ENCODE data around the gene JDP2.
"Not testable (repeated sequence)": the region's sequence is repeated elsewhere in the genome, so short reads cannot be mapped to it uniquely, and the experiment has no call there.

The JDP2 gene

DNA sequence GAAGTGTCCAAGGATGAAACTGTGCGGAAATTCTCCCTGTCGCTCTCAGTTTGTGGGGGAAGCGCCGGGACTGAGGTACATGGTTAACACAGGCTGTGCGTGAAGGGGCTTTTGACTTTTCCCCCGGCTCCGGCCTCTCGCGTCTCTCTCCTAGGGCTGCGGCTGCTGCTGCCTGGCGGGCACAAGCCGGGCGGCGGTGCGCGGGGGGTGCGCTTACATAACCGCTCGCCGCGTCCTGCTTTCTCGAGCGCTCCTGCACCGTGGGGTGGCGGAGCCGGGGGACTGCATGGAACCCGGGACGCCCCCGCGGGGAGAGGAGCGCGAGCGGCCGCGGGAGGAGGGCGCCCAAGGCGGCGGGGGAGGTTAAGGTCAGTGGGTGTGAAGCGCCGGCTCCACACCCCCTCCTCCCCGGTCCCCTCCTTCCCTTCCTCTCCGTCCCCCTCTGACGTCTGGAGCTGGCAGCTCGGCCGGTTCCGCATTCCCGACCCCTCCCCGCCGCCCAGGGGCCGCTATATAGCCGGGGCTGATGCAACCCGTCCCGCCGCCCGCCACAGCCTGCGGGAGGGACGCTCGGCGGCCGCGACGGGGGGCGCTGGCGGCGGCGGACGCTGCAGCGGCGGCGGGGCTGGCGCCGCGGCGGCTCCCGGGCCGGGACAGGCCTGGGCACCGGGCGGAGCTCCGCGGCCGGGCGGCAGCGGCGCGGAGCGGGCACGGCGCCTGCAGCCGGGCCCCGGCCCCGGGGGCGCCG is at the start of gene JDP2:
JDP2 (plus strand) TSS at position 541 of the 748 bp plus-strand sequence. CDS start 9,899 bp downstream, outside the sequence.
- peak; percentile 42 to 52 for DNase-seq

DNA sequence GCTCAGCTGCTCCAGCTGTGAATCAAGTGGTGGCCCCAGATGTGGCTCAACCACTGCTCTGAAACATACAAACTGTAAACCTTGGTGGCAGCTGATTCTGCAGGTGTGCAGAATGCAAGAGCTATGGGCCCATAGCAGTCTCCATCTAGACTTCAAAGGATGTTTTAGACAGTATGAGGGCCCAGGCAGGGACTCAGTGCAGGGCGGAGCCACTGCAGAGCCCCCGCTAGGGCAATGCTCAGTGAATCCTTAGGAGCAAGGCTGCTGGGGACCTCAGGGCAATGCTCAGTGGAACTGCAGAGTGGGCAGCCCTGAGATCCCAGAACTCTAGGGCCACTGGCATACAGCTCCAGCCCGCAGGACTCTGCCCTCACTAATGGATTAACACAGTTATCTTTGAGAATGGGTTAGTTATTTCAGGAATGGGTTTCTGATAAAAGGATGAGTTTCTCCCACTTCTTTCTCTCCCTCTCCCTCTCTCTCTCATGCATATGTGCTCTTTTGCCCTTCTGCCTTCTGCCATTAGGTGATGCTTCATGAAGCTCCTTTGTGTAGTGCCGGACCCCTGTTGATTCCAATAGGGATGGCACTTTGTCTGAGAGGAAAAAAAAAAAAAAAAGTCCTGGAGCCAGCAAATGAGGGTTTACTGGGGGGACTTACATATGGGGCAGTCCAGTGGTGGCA is 48.4 kb upstream of the JDP2 start:
- no peak for TF ChIP-seq GATA1 (IDR thresholded peaks at IDR 0.05; ENCODE audit: low read depth, low read length)
- no peak for TF ChIP-seq POLR2A (IDR thresholded peaks at IDR 0.05; ENCODE audit: low read length)
- DNase-seq, result no peak

More for the DNA sequence above, at the start of gene JDP2:
- TF ChIP-seq POLR2A (IDR thresholded peaks at IDR 0.05; ENCODE audit: low read length), result no peak

GRCh38 chr14:75379930-75380270 is 47.9 kb upstream of the JDP2 start:
- TF ChIP-seq GATA1 (IDR thresholded peaks at IDR 0.05; ENCODE audit: low read depth, low read length) (no peak), POLR2A (IDR thresholded peaks at IDR 0.05; ENCODE audit: low read length) (no peak)

GRCh38 chr14:75380656-75381055 is 47.2 kb upstream of the JDP2 start:
- no peak for TF ChIP-seq POLR2A (IDR thresholded peaks at IDR 0.05; ENCODE audit: low read length)
- TF ChIP-seq GATA1 (IDR thresholded peaks at IDR 0.05; ENCODE audit: low read depth, low read length), result no peak
- DNase-seq, result no peak

More at GRCh38 chr14:75379930-75380270, 47.9 kb upstream of the JDP2 start:
- no peak for DNase-seq

GRCh38 chr14:75381642-75382041 is 46.2 kb upstream of the JDP2 start:
- TF ChIP-seq POLR2A (IDR thresholded peaks at IDR 0.05; ENCODE audit: low read length), result no peak
- no peak for DNase-seq

- DNase-seq, result not testable (repeated sequence)
These were observed 44.6 kb upstream of the JDP2 start for GRCh38 chr14:75383219-75383618.

DNA sequence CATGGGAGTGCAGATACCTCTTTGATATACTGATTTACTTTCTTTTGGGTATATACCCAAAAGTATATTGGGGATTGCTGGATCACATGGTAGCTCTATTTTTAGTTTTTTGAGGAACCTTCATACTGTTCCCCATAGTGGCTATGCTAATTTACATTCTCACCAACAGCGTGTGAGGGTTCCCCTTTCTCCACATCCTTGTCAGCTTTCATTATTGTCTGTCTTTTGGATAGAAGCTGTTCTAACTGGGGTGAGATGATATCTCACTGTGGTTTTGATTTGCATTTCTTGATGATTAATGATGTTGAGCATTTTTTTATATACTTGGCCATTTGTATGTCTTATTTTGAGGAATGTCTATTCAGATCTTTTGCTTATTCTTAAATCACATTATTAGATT is 44.1 kb upstream of the JDP2 start:
- no peak for TF ChIP-seq POLR2A (IDR thresholded peaks at IDR 0.05; ENCODE audit: low read length)
- no peak for TF ChIP-seq GATA1 (IDR thresholded peaks at IDR 0.05; ENCODE audit: low read depth, low read length)
- DNase-seq, result no peak

DNA sequence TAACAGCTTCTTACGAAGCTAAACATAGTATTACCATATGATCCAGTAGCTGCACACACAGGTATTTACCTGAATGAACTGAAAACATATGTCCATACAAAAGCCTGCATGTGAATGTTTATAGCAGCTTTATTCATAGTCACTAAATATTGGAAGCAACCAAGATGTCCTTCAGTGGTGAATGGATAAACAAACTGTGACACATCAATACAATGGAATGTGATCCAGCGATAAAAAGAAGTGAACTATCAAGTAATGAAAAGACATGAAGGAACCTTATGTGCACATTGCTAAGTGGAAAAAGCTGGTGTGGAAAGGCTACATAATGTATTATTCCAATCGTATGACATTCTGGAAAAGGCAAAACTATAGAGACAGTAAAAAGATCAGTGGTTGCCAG is 38.1 kb upstream of the JDP2 start:
- TF ChIP-seq GATA1 (IDR thresholded peaks at IDR 0.05; ENCODE audit: low read depth, low read length) (no peak), POLR2A (IDR thresholded peaks at IDR 0.05; ENCODE audit: low read length) (no peak)
- DNase-seq, result no peak

GRCh38 chr14:75390183-75390582 is 37.6 kb upstream of the JDP2 start:
- TF ChIP-seq POLR2A (IDR thresholded peaks at IDR 0.05; ENCODE audit: low read length) (no peak), GATA1 (IDR thresholded peaks at IDR 0.05; ENCODE audit: low read depth, low read length) (no peak)
- DNase-seq, result no peak

DNA sequence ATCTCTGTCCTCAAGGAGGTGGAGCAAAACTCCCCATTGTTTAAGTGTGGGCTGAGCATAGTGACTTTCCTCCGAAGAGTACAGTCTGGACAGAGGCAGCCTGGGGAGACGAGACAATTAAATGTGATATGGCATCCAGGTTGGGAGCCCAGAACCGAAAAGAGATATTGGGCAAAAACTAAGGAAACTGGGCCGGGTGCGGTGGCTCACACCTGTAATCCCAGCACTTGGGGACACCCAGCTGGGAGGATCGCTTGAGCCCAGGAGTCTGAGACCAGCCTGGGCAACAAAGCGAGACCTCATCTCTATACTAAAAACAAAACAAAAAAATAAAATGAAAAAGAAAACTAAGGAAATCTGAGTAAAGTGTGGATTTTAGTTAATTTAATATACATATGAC is 35.9 kb upstream of the JDP2 start:
- DNase-seq, result no peak
- TF ChIP-seq GATA1 (IDR thresholded peaks at IDR 0.05; ENCODE audit: low read depth, low read length), result no peak
- no peak for TF ChIP-seq POLR2A (IDR thresholded peaks at IDR 0.05; ENCODE audit: low read length)

GRCh38 chr14:75392686-75393641 is 34.9 kb upstream of the JDP2 start:
- no peak for DNase-seq
- TF ChIP-seq POLR2A (IDR thresholded peaks at IDR 0.05; ENCODE audit: low read length) (no peak), GATA1 (IDR thresholded peaks at IDR 0.05; ENCODE audit: low read depth, low read length) (no peak)

DNA sequence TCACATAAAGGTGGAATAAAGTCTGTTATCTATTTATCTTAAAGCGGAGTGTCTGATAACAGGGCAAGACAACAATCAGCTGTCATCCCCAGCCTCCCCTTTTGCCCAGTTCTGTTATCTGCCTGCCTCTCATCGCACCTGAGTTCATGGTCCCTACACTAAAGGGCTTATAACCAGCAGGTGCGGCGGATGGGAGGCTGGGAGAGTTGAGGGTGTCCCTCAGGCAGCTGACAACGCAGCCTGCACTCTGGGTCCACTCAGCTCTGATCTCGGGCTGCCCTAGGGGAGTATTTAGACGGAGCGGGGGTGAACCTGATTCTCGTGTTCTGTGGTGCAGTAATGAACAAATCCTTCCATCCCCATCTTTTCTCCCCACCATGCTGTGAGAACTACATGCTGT is 34.0 kb upstream of the JDP2 start:
- no peak for DNase-seq
- TF ChIP-seq GATA1 (IDR thresholded peaks at IDR 0.05; ENCODE audit: low read depth, low read length) (no peak), POLR2A (IDR thresholded peaks at IDR 0.05; ENCODE audit: low read length) (no peak)

DNA sequence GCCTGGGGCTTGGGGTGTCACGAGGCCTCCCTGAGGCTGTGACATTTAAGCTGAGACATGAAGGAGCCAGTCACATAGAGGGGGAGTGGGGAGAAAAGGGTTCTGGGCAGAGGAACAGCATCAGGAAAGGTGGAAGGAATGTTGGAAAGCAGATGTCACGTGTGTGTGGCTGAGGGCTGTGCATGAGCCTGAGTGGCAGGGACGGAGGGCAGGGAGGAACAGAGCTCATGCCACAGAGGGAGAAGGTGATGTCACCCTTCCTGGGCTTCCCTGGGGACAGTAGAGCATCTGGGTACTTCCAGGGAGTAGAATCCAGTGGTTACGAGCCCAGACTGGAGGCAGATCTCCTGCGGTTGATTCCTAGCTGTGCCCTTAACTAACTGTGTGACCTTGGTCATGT is 32.0 kb upstream of the JDP2 start:
- DNase-seq, result no peak
- TF ChIP-seq GATA1 (IDR thresholded peaks at IDR 0.05; ENCODE audit: low read depth, low read length) (no peak), POLR2A (IDR thresholded peaks at IDR 0.05; ENCODE audit: low read length) (no peak)

- no peak for DNase-seq
- TF ChIP-seq GATA1 (IDR thresholded peaks at IDR 0.05; ENCODE audit: low read depth, low read length), result no peak
- no peak for TF ChIP-seq POLR2A (IDR thresholded peaks at IDR 0.05; ENCODE audit: low read length)
These were observed 28.5 kb upstream of the JDP2 start for GRCh38 chr14:75399321-75399720.

All from erythroblast (primary cell).